ENCODE measurements around the gene CALN1. TPM values are rescaled to one million over a fixed set of nuclear protein-coding genes. Genes with fewer than 3 reads are reported as not detected.

The CALN1 gene
- total and polyA plus RNA-seq, 2 experiments from 2014 or later, result 7.6 to 14.5 TPM

- Mint-ChIP-seq H3K36me3 (ENCODE audit: low read depth) (peaks cover 17% of the 10 kb centered on the region), H3K27ac (no peak overlapping the region), H3K27me3 (ENCODE audit: insufficient read depth, low read depth, poor library complexity) (peaks cover 9% of the 10 kb centered on the region), H3K4me3 (no peak overlapping the region), H3K9me3 (peaks cover 10% of the 10 kb centered on the region; the same call in 2 of the 3 replicates), H3K4me1 (peaks cover 5% of the 10 kb centered on the region; the same call in 2 of the 3 replicates)
- Histone ChIP-seq H3K27ac (ENCODE audit: low read depth) (no peak overlapping the region), H3K9me2 (ENCODE audit: insufficient read depth) (no peaks in the 10 kb centered on the region), H4K20me1 (replicated peaks; ENCODE audit: insufficient read depth) (no peaks in the 10 kb centered on the region), H3K36me3 (ENCODE audit: insufficient read depth) (no peaks in the 10 kb centered on the region), H3K27me3 (ENCODE audit: insufficient read depth) (no peaks in the 10 kb centered on the region), H2AFZ (no peak overlapping the region), H3F3A (replicated peaks; ENCODE audit: low read depth) (no peaks in the 10 kb centered on the region), H3K4me3 (no peak overlapping the region), H3K4me1 (ENCODE audit: insufficient read depth) (no peaks in the 10 kb centered on the region), H3K79me2 (replicated peaks; ENCODE audit: insufficient read depth) (no peaks in the 10 kb centered on the region), H3K4me2 (no peak overlapping the region)
- TF ChIP-seq NANOG (IDR thresholded peaks at IDR 0.05; ENCODE audit: borderline replicate concordance) (no peak), STAT1 (IDR thresholded peaks at IDR 0.05; ENCODE audit: unreplicated experiment) (no peak), ZNF462 (CRISPR knock-in tag; IDR thresholded peaks at IDR 0.05) (no peak), EZH2 (IDR thresholded peaks at IDR 0.05; ENCODE audit: low read depth, unreplicated experiment) (no peak), ZNF331 (CRISPR knock-in tag; IDR thresholded peaks at IDR 0.05; ENCODE audit: low read depth) (no peak), EZH2phosphoT487 (IDR thresholded peaks at IDR 0.05; ENCODE audit: unreplicated experiment) (no peak), CTCF (conservative IDR thresholded peaks at IDR 0.05; ENCODE audit: low read depth in 2 of 2) (no peak), ETS1 (IDR thresholded peaks at IDR 0.05) (no peak), CREB1 (CRISPR knock-in tag; IDR thresholded peaks at IDR 0.05; ENCODE audit: low read depth) (no peak), REST (IDR thresholded peaks at IDR 0.05; ENCODE audit: unreplicated experiment) (no peak), POLR2AphosphoS5 (IDR thresholded peaks at IDR 0.05; ENCODE audit: low read depth) (no peak), ZNF114 (CRISPR knock-in tag; IDR thresholded peaks at IDR 0.05) (no peak), JUNB (IDR thresholded peaks at IDR 0.05; ENCODE audit: unreplicated experiment) (no peak)
- ATAC-seq (no peak), DNase-seq (ENCODE audit: low spot score) (no peak)
Observed at GRCh38 chr7:71808115-71808514, 604.0 kb downstream of the CALN1 start.

All from GM23338 (cell line).